Measurements from ENCODE around the gene BMF.

BMF gene

DNA sequence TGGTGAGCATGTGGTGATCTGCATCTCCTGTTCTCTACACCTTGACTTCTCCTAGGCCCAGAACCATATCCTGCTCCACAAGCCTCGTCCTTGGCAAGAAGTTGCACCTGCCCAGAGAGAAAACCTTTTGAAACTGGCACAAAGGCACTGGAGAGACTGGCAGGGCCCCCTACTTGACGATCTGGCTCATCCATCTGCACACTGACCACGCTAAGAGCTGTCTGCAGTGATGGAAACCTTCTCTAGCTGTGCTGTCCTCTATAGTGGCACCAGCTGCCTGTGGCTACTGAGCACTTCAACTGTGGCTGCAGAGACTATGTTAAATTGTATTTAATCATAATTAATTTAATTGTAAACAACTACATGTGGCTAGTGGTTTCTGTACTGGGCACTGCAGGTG, 43.5 kb downstream of the BMF start:
- no peak for DNase-seq (ENCODE audit: low read depth in 2 of 2)

DNA sequence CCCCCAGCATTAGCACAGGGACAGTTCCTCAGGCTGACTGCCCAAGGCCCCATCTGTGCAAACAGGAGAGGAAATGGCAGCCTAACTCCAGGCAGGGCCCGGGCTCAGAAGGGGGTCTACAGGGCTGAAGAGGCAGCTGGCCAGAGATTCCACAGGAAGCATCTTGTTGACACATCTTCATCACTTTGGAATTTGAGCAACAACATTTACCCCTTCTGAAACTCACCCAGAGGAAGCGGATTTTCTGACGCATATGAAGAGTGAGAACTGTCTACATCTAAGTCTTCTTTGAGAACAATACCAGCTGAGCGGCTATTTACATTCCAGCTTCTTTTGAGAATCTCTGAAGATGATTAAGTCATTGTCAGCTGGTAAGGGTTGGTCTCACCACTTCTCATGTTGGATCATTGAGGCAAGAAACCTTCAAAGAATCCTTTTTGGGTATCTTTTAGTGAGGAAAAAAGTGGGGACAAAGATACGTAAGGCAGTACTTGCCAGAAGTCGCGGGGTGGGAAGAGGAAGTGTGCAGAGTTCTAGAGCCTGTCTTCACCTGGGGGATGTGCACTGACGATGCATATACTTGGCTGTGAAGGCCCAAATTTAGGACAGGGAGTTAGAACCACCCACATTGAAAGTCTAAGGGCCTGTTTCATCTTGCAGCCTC, 44.3 kb downstream of the BMF start:
- DNase-seq (ENCODE audit: low read depth in 2 of 2): no peak

DNA sequence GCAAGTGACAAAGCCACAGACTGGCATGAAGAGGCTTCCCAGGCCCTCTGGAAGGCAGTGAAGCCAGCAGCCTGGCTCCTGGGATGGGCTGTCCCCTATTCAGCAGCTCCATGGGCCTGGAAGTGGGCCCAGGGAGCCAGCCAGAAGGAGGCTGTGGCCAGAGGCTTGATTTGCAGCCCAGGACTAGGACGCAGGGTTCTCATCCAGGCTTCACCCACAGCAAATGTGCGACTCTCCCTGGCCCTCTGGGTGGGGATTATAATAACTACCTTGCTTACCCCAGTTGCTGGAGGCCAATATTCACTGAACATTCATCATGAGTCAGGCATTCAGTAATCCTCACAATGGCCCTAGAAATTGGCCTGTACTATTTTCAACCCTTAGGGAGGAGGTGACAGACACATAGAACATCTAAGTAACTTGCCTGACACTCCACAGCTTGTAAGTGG, 45.1 kb downstream of the BMF start:
- DNase-seq (ENCODE audit: low read depth in 2 of 2): no peak

DNA sequence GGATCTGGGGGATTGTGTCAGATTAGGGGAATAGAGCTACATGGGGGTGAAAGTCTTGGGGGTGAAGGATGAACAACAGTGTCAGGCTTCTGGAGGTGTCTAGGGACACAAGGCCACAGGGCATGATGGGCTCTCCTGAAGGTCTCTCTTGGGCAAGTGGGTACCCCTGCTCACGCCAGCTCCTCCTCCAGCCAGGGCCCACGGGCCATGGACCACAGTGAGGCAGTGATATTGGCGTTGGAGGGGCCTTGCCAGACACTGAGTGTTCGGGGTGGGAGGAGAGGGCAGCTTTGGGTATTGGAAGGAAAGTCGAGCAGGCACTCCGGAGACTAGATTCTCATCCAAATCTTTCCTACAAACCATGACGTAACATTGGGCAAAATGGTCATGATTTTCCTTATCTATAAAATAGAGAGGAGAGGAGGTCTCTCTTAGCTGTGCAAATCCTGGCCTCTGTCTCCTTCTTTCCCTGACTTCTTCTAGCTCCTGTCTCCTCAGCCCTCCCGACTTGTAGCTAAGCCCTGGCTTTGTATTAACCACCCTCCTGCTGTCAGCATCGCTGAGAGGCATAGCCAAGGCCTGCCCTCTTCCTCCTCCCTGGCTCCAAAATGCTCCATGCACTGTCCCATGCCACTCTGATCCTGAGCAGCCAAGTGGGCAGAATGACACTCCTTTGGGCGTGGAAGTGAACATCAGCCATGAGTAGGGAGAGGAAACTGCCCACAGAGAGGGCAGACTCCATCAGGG, 45.7 kb downstream of the BMF start:
- DNase-seq (ENCODE audit: low read depth in 2 of 2): no peak

DNA sequence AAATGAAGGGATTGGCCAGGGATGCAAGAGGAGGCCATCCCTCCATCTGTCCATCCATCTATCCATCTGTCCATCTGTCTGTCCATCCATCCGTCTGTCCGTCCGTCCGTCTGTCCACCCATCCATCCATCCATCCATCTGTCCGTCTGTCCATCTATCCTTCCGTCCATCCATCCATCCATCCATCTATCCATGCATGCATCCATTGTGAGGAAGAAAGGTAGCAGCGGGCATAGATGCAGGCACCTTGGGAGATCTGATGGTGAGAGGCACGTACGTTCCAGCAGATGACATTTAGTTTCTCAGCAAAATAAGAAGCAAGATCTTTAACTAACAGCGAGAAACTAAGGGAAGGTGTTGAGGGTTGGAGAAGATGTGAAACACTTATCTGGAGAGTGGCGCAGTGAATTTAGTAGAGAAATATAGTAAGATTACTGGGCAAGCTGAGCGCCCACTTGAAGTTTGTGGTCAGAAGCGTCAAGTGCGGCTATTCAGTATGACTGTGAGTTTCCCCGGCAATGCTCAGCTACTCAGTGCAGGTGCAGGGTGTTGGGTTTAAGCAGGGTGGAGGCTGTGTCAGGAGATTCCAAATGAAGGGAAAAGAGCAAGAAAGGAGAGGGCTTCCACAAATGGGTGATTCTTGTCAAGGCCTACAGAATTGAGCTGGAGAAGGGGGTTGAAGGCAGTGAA, 47.3 kb downstream of the BMF start:
- no peak for DNase-seq (ENCODE audit: low read depth in 2 of 2)

DNA sequence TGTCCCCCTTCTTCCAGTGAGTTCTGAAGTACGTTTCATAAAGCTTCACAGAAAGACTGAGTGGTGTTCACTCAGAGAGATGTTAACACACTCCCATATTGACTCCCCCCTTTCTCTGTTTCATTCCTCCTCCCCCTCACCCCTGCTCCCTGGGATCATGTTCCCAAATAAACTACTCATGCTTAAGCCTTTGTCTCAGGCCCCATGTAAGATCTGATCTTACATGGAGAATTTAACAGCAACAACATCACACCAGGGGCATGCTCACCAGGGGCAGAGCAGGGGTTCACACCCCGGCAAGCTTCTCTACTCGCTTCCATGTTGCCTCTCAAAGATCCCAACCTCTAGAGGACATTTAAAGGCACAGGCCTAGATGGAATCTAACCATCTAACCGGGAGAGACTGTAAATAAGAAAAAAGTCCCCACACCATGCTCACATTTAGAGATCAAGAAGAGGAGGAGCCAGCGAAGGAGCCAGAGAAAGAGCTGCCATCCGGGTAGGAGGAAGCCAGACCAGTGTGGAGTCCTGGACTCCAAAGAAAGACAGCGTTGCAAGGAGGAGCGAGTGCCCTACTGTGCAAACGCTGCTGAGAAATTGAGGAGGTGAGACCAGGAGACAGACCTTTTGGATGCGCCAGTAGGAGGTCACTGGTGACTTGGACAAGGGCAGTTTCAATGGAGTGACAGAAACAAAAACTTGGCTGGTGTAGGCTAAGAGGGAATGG, 48.3 kb downstream of the BMF start:
- no peak for DNase-seq (ENCODE audit: low read depth in 2 of 2)

DNA sequence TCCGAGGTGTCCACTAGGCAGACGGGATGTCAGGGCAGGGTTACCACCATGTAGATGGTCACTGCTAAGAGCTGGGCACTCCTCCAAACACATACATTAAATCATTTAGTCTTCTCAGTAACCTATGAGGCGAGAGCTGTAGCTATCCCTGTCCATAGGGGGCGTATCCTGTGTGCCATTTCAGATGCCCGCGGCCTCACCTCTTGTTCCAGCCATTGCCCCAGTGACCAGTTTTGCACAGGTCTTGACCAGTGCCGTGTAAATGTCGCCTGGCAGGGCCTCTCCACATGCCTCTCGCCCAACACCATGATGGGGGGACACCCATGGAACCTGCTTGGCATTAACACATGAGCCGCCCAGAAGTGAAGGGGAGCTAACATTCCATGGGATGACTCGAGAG, 48.9 kb downstream of the BMF start:
- no peak for DNase-seq (ENCODE audit: low read depth in 2 of 2)

DNA sequence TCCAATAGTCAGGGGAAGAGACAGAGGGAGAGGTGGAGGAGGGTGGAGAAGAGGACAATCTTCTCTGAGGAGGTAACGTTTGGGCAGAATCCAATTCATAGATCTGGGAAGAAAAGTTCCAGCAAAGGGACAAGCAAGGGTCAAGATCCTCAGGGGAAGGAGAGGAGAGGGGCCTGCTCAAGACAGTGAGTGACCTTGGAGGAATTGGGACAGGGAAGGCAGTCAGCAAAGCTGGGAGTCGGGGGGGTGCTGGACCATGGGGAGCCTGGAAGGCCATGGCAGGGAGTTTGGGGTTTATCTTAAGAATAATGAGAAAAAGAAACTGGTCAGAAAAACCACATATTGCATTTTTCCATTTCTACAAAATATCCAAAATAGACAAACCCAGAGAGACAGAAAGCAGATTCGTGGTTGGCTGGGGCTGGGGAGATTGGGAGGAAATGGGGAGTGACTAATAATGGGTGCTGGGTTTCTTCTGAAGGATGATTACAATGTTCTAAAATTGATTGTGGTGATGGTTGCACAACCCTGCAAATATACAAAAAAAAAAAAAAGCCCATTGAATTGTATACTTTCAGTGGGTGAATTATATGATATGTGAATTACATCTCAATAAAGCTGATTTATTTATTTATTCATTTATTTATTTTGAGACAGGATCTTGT, 50.1 kb downstream of the BMF start:
- DNase-seq (ENCODE audit: low read depth in 2 of 2): no peak

DNA sequence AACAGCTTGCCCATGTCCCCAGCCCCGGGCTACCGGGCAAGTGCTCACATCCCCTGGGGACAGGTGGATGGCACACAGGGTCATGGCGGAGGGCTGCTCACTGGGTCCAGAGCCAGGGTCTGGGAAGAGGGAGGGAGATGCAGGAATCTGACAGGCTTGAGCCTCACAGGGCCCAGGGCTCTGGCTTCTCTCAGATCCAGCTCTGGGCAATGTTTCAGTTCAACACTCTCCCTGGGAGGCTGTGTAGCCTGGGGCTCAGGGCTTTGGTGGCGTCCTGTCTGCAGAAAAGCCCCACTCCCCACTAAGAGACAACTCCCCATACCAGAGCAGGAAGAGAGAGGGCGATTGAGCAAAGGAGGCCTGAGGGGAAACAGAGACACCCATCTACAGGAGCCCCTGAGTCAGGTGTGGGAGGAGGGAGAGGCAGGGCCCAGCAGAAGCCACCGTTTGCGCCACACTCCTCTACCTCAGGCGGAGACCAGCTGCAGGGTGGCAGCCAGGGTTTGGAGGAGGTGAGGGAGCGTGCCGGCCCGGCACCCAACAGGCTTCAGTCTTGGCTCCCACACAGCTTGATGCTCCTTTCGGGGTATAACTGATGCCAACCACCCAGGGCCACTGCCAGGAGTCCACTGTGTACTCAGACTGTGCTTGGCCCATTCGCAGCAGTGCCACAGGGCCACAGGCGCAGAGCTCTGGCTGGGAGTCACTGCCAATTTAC, 52.9 kb downstream of the BMF start:
- DNase-seq (ENCODE audit: low read depth in 2 of 2): no peak

DNA sequence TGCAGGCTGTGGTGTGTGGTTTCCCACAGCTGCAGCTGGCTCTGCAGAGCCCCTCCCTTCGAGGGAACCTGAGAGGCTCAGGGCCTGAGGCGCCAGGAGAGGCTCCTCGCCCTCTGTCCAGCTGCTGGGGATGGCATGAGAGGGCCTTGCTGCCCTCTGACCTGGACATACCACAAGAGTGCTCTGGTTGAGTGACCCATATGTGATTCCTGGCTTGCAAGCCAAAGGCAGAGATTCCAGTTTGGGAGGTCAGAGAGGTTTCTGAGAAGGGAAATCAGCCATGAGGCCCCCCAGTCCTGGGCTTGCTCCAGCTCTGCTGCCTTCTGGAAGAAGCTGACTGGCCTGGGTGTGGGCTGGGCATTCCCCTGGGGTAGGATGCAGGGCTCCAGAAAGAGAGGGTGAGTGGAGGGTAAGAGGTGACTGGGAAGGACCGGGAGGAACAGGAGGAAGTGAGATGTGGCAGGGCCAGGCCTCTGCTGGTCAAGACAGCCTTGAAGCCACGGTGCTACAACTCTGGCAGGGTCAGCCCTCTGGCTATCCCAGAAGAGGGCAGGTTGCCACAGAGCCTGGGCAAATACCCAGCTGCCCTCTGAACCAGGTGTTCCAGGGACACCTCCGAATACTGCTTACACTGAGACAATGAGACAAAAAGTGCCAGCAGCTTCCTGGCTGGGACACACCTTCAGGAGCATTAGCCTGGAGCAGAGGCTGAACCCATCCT, 53.7 kb downstream of the BMF start:
- DNase-seq (ENCODE audit: low read depth in 2 of 2): no peak

DNA sequence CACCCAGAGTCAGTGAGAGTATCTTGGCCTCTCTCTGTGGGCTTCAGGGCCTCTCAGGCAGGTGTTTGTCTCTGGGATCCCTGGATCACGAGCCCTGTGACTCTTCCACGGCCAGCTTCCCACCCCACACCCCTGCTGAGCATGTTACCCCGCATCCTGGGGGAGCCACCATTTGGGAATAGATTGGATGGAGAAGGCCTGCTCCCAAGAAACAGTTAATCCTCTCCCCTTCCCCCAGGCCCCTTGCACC, 54.1 kb downstream of the BMF start:
- no peak for DNase-seq (ENCODE audit: low read depth in 2 of 2)

DNA sequence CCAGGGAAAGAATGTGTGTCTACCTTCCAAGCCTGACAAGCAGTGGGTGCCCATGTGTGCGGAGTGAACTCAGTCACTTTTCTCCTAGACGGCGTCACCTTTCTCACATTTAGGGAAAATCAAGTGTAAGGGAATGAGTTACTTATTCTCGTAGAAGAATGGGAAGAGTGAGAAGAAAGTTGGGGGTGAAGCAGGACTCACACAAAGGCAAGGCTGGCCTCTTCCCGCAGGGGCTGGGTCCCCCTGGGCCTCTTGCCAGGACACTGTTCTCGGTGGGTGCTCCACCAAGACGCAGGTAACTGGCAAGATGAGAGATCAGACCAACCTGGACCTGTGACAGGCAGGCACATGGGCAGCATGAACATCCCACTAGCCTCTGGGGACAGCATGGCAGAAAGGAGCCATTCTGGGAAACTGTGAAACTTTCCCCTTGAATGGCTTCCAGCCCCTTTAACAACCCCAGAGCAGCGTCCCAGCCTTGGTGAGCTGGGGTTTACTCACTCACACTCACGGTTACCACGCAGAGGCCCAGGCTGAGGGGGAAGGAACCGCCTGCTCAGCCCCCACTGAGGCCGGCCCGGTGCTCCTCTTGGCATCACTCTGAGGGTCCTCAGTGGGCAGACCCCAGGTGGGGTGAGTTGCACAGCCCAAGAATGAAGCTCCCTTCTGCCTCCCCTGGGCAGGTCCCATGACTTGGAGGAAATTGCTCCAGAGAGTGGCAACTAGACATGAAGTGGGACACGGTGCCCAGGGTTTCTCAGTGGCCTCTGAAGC, 54.7 kb downstream of the BMF start:
- no peak for DNase-seq (ENCODE audit: low read depth in 2 of 2)

DNA sequence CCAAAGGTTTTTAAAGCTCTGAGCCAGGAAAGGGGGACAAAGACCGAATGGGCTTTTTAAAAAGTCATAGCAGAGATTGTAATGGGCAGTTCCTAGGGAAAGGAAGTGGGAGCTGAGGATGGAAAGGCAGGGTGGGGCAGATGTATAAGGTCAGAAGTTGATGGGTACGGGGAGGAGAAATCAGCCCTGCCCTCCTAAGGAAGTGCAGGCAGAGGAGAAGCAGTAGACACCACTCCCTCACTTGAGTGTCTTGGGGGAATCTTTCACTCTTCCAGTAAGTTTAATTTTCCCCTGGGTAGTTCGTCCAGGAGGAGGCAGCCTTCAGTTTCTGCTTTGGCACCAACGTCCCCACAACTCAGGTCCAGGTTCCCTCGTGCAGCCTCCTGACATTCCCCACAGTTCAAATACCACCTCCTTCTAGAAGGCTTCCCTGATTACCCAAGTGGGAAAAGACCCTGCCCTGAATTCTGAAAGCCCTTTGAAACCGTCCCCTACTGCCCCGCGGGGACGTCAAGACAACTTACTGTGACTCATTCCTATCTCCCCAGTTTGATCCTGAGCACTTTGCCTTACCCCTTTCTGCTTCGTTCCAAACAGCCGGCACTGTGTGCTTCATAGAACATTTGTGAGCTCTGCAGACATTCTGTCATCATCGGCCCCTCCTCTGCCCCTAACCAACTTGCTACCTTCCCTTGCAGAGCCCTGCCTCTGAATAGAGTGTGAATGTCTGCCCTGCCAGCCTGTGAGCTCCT, 55.4 kb downstream of the BMF start:
- no peak for DNase-seq (ENCODE audit: low read depth in 2 of 2)

DNA sequence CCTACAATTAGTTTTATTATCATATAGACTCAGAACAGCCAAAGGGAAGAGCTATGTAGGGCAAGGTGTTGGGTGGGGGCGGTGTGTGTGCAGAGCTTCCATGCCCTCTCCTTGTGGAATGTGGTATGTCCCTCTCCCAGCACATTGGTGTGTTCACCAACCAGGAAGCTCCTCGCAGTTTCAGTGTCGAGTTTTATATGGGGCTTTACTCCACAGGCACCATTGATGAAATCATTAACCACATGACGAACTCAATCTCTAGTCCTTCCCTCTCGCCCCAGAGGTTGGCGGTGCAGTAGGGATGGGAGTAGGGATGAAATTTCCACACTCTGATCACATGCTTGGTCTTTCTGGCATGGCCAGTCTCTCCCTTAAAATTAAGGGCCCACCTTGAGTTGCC, 56.1 kb downstream of the BMF start:
- no peak for DNase-seq (ENCODE audit: low read depth in 2 of 2)

DNA sequence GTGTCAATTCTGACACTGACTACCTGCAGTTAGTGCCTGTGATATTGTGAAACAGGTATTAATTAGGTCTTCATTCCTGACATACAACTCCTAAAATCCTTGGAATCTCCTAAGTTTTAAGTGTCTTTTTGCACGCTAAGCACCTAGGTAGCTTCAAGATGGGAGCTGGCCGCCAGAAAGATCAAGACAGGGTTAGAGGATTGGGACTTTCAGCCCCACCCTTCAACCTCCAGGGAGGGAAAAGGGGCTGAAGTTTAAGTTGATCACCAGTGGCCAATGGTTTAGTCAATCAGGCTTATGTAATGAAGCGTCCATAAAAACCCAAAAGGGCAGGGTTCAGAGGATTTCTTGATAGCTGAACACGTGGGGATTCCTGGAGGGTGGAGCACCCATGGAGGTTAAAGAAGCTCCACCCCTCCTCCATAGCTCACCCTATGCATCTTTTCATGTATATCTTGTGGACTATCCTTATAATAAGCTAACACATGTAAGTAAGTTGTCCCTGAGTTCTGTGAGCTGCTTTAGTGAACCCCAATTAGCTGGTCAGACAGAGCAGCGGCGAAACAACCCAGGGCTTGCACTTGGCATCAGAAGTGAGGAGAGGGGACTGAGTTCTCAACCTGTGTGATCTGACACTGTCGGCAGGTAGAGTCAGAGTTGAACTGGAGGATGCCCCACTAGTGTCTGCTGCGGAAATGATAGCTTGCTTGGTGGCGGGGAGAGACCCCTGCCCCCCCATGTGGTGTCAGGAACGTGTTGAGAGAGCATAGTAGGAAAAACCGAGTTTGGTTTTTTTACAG, 56.9 kb downstream of the BMF start:
- DNase-seq (ENCODE audit: low read depth in 2 of 2): no peak

DNA sequence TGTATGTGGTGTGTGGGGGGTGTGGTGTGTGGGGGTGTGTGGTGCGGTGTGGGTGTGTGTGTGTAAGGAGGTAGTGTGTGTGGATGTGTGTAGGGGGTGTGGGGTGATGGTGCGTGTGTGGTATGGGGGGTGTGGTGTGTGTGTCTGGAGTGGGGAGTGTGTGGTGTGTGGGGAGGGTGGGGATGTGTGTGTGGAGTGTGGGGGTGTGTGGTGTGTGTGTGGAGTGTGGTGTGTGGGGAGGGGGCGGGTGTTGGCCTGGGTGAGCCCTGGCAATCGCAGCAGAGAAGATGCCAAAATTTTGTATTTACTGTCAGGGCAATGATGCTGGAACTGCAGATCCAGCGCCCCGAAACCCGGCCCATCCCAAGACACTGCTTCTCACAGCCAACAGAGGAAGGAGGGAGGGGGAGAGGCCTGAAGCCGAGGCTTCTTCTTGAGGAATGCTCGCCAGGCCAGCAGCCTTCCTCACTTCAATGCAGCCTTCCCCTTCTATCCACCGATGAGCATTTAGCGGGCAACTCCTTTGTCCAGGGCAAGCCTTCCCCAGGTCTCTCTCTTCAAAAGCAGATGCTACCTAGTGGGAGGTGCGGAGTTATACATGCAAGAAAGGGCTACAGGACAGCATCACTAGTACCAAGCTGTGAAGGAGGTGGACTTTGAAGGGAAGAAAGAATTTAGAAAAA, 57.8 kb downstream of the BMF start:
- no peak for DNase-seq (ENCODE audit: low read depth in 2 of 2)

DNA sequence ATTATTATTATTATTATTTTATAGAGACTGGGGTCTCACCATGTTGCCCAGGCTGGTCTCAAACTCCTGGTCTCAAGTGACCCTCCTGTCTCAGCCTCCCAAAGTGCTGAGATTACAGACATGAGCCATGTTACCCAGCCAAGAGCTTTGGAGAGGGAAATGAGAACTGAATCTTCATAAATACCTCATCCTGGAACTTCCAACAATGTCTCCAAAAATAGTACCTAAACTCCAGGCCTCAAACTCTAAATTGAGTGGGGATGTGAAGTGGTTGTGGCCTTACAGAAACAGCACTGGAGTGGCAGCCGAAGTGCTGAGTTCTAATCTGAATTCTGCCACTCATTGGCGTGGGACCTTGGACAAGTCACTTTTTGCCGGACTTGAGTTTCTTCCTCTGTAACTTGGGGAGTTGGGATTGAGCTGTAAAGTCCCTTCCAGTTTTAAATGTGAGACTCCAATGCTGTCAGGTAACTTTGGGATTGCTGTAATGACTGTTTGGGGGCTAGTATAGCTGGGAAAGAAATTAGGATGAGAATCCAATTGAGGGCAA, 59.7 kb downstream of the BMF start:
- no peak for DNase-seq (ENCODE audit: low read depth in 2 of 2)
